ENCODE data around the gene TMEM167B. TPM values are rescaled to one million over a fixed set of nuclear protein-coding genes. Genes with fewer than 3 reads are reported as not detected.

Gene TMEM167B
- total RNA-seq, 1 experiment from 2014 or later = 15.6 TPM

DNA sequence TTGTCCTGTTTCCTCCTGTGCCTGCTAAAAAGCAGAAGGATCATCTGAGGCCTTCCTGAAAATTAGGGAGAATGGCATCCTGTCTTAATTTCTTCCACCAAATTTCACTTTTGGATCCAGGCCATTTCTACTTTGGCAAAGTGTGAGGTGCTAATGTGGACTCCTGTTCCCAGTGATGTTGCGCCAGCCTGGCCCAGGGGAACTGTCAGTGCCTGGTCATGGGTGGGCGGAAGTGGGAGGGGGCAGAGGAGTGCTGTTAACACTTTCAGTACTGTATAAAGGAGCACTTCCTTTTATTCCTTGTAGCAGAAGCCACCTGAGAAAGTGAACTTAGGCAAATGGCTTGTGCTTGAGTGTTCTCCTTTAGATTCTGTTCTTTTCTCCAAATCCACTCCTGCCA, 43.3 kb downstream of the TMEM167B start:
- POLR2A ChIA-PET = no interaction called here
- DNase-seq (ENCODE audit: low spot score) = no peak
- no peak overlapping the region for H3K27ac Mint-ChIP-seq
- no peaks in the 10 kb centered on the region for H3K27me3 Mint-ChIP-seq (ENCODE audit: low read depth)
- H3K4me1 Mint-ChIP-seq = no peaks in the 10 kb centered on the region
- CTCF ChIA-PET = interaction anchor here (0.9 to 1.5 kb wide), 2 partner anchors 21 to 60 kb away, joined by 3 read pairs; no protein-coding TSS in a partner anchor
- H3K4me3 Mint-ChIP-seq = no peak overlapping the region
- no peaks in the 10 kb centered on the region for H3K36me3 Mint-ChIP-seq
- H3K9me3 Mint-ChIP-seq = no peaks in the 10 kb centered on the region
- TF ChIP-seq, protein P1, sequence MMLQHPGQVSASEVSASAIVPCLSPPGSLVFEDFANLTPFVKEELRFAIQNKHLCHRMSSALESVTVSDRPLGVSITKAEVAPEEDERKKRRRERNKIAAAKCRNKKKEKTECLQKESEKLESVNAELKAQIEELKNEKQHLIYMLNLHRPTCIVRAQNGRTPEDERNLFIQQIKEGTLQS (CRISPR knock-in tag; conservative IDR thresholded peaks at IDR 0.05) = no peak
- TF ChIP-seq, protein P2, sequence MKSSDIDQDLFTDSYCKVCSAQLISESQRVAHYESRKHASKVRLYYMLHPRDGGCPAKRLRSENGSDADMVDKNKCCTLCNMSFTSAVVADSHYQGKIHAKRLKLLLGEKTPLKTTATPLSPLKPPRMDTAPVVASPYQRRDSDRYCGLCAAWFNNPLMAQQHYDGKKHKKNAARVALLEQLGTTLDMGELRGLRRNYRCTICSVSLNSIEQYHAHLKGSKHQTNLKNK (CRISPR knock-in tag; IDR thresholded peaks at IDR 0.05) = no peak
- TF ChIP-seq CBFB (CRISPR knock-in tag; IDR thresholded peaks at IDR 0.05; ENCODE audit: low read depth) = no peak
- TF ChIP-seq, protein P3, sequence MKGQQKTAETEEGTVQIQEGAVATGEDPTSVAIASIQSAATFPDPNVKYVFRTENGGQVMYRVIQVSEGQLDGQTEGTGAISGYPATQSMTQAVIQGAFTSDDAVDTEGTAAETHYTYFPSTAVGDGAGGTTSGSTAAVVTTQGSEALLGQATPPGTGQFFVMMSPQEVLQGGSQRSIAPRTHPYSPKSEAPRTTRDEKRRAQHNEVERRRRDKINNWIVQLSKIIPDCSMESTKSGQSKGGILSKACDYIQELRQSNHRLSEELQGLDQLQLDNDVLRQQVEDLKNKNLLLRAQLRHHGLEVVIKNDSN (CRISPR knock-in tag; IDR thresholded peaks at IDR 0.05) = no peak
- no peak for ATAC-seq

DNA sequence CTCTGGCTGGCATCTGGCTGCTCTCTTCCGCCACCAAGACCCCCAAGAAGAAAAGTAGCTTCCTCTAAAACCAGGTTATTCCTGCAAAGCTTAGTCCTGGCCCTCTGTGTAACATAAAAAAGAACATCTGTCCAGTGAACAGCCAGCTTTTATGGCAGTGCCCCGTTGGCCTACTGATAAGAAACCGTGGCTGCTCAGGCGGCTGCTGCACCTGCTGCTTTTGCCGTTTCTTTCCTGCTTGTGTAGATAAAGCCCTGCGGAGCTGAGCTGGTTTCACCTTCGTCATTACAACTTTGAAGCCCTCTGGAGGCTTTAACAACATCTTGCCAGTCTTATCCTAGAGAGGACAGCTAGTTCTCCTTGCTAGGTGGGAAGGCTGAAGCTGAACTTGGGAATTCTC, 43.9 kb downstream of the TMEM167B start:
- TF ChIP-seq, protein P4, sequence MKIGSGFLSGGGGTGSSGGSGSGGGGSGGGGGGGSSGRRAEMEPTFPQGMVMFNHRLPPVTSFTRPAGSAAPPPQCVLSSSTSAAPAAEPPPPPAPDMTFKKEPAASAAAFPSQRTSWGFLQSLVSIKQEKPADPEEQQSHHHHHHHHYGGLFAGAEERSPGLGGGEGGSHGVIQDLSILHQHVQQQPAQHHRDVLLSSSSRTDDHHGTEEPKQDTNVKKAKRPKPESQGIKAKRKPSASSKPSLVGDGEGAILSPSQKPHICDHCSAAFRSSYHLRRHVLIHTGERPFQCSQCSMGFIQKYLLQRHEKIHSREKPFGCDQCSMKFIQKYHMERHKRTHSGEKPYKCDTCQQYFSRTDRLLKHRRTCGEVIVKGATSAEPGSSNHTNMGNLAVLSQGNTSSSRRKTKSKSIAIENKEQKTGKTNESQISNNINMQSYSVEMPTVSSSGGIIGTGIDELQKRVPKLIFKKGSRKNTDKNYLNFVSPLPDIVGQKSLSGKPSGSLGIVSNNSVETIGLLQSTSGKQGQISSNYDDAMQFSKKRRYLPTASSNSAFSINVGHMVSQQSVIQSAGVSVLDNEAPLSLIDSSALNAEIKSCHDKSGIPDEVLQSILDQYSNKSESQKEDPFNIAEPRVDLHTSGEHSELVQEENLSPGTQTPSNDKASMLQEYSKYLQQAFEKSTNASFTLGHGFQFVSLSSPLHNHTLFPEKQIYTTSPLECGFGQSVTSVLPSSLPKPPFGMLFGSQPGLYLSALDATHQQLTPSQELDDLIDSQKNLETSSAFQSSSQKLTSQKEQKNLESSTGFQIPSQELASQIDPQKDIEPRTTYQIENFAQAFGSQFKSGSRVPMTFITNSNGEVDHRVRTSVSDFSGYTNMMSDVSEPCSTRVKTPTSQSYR (CRISPR knock-in tag; IDR thresholded peaks at IDR 0.05) = no peak
- TF ChIP-seq OVOL2 (CRISPR knock-in tag; IDR thresholded peaks at IDR 0.05; ENCODE audit: borderline replicate concordance) (no peak), SOX15 (CRISPR knock-in tag; IDR thresholded peaks at IDR 0.05) (no peak), GABPB1 (CRISPR knock-in tag; IDR thresholded peaks at IDR 0.05) (no peak), NR3C1 (CRISPR knock-in tag; conservative IDR thresholded peaks at IDR 0.05; ENCODE audit: low read depth) (no peak), IRF2 (CRISPR knock-in tag; IDR thresholded peaks at IDR 0.05; ENCODE audit: borderline replicate concordance, low read depth) (no peak), TCF7 (CRISPR knock-in tag; IDR thresholded peaks at IDR 0.05; ENCODE audit: low read depth) (no peak), TEAD1 (CRISPR knock-in tag; IDR thresholded peaks at IDR 0.05) (no peak), ZNF423 (CRISPR knock-in tag; IDR thresholded peaks at IDR 0.05) (no peak), JUN (CRISPR knock-in tag; IDR thresholded peaks at IDR 0.05) (no peak), CREM (CRISPR knock-in tag; IDR thresholded peaks at IDR 0.05) (no peak), EMX1 (CRISPR knock-in tag; IDR thresholded peaks at IDR 0.05) (no peak)
- TF ChIP-seq, protein P1 (CRISPR knock-in tag; conservative IDR thresholded peaks at IDR 0.05) = no peak
- TF ChIP-seq, protein P5, sequence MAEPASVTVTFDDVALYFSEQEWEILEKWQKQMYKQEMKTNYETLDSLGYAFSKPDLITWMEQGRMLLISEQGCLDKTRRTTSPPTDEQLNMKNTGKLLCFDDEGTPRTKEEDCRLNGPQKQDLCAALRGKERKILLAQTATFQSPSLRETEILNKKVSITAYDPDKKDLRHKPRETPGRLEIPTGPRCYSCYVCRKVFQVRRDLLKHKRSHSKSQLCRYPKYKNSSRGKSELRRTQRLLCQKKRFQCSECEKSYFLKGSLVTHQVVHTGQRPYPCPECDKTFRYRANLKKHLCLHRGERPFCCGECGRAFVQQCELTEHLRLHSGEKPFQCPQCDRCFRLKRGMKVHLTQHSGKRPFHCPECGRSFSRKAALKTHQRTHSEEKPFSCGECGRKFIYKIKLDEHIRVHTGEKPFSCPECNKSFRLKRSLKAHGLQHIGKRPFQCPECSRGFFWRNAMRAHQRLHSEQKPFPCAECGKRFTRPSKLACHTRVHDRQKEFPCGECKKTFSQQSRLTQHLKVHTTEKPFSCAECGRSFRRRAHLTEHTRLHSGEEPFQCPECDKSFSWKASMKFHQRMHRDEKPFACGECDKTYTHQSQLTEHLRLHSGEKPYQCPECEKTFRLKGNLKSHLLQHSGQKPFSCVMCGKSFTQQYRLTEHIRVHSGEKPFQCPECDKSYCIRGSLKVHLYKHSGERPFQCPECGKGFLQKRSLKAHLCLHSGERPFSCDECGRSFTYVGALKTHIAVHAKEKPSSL (CRISPR knock-in tag; conservative IDR thresholded peaks at IDR 0.05) = no peak
- TF ChIP-seq, protein P6, sequence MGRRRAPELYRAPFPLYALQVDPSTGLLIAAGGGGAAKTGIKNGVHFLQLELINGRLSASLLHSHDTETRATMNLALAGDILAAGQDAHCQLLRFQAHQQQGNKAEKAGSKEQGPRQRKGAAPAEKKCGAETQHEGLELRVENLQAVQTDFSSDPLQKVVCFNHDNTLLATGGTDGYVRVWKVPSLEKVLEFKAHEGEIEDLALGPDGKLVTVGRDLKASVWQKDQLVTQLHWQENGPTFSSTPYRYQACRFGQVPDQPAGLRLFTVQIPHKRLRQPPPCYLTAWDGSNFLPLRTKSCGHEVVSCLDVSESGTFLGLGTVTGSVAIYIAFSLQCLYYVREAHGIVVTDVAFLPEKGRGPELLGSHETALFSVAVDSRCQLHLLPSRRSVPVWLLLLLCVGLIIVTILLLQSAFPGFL (CRISPR knock-in tag; IDR thresholded peaks at IDR 0.05; ENCODE audit: borderline replicate concordance) = no peak
- TF ChIP-seq, protein P7, sequence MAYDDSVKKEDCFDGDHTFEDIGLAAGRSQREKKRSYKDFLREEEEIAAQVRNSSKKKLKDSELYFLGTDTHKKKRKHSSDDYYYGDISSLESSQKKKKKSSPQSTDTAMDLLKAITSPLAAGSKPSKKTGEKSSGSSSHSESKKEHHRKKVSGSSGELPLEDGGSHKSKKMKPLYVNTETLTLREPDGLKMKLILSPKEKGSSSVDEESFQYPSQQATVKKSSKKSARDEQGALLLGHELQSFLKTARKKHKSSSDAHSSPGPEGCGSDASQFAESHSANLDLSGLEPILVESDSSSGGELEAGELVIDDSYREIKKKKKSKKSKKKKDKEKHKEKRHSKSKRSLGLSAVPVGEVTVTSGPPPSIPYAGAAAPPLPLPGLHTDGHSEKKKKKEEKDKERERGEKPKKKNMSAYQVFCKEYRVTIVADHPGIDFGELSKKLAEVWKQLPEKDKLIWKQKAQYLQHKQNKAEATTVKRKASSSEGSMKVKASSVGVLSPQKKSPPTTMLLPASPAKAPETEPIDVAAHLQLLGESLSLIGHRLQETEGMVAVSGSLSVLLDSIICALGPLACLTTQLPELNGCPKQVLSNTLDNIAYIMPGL (CRISPR knock-in tag; IDR thresholded peaks at IDR 0.05) = no peak
- TF ChIP-seq, protein P8, sequence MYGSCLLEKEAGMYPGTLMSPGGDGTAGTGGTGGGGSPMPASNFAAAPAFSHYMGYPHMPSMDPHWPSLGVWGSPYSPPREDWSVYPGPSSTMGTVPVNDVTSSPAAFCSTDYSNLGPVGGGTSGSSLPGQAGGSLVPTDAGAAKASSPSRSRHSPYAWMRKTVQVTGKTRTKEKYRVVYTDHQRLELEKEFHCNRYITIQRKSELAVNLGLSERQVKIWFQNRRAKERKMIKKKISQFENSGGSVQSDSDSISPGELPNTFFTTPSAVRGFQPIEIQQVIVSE (CRISPR knock-in tag; IDR thresholded peaks at IDR 0.05; ENCODE audit: borderline replicate concordance) = no peak
- POLR2A ChIA-PET = no interaction called here
- ATAC-seq = no peak
- Mint-ChIP-seq H3K9me3 (no peaks in the 10 kb centered on the region), H3K27me3 (ENCODE audit: low read depth) (no peaks in the 10 kb centered on the region), H3K4me3 (no peak overlapping the region), H3K36me3 (no peaks in the 10 kb centered on the region), H3K27ac (no peak overlapping the region; the same call in 1 of the 2 replicates), H3K4me1 (no peaks in the 10 kb centered on the region)
- DNase-seq (ENCODE audit: low spot score) = no peak
- CTCF ChIA-PET = interaction anchor here (0.6 to 1.5 kb wide), 3 partner anchors 22 to 59 kb away, joined by 3 to 5 read pairs (median 3); no protein-coding TSS in a partner anchor
